HEK293 (cell line): ENCODE results near the gene USP46.
A peak's percentile ranks its signal among the peaks of the same experiment; 100 is the strongest.

Source experiments
- CTCF ChIA-PET: fragments of 350-600 bp; formaldehyde crosslinking; extraction: SDS; loops from one replicate; lab custom pipeline; 2021; ENCODE audit warnings: antibody characterized with exemption; lab: Yijun Ruan, JAX
- POLR2A ChIA-PET: fragments of 300-600 bp; formaldehyde crosslinking; extraction: SDS; loops from one replicate; lab custom pipeline; 2020; ENCODE audit warnings: antibody characterized with exemption, inconsistent platforms; lab: Yijun Ruan, JAX
- H3K27ac ChIP-seq: fragments of 200-500 bp; sonication (Bioruptor generic); 2 replicates; pipeline ENCODE4 v1.5.1; 2014; ENCODE audit warnings: low read depth, low read length, control low read depth, inconsistent platforms; ENCODE audit errors: extremely low read depth
- H3K36me3 ChIP-seq, 2 experiments: fragments of 200-500 bp in 1 of 2; sonication (Bioruptor generic) in 1 of 2; 1 replicate in 1 of 2; 2 replicates in 1 of 2; pipeline ENCODE4 v1.5.1; 2014 to 2017; ENCODE audit warnings: inconsistent platforms in 2 of 2, low read length in 2 of 2; ENCODE audit not compliant: control insufficient read depth in 2 of 2, insufficient read depth in 1 of 2
- H3K4me1 ChIP-seq: fragments of 200-500 bp; sonication (Bioruptor generic); 2 replicates; pipeline ENCODE4 v1.5.1; 2014; ENCODE audit warnings: mild to moderate bottlenecking, low read length, inconsistent platforms; ENCODE audit not compliant: control insufficient read depth, insufficient read depth
- H3K4me3 ChIP-seq: 2 replicates; pipeline ENCODE4 v1.5.1; 2011; ENCODE audit warnings: low read depth, mild to moderate bottlenecking, control low read depth, low read length, moderate library complexity
- H3K9me3 ChIP-seq: fragments of 200-500 bp; sonication (Bioruptor generic); 2 replicates; pipeline ENCODE4 v1.5.1; 2014; ENCODE audit warnings: low read depth, low read length, inconsistent platforms; ENCODE audit not compliant: control insufficient read depth, insufficient read depth
- AEBP2 ChIP-seq: fragments of 450-650 bp; formaldehyde crosslinking; IDR thresholded peaks from 2 replicates; pipeline ENCODE4 v1.5.1; 2016; ENCODE audit warnings: missing biosample characterization, missing genetic modification characterization, borderline replicate concordance
- BCL11A ChIP-seq: fragments of 450-650 bp; formaldehyde crosslinking; IDR thresholded peaks from 2 replicates; pipeline ENCODE4 v1.5.1; 2016; ENCODE audit warnings: low read depth, missing biosample characterization, missing genetic modification characterization
- PATZ1 ChIP-seq: fragments of 450-650 bp; formaldehyde crosslinking; IDR thresholded peaks from 2 replicates; pipeline ENCODE4 v1.5.1; 2016; ENCODE audit warnings: missing biosample characterization, missing genetic modification characterization
- PRDM10 ChIP-seq: fragments of 450-650 bp; formaldehyde crosslinking; IDR thresholded peaks from 2 replicates; pipeline ENCODE4 v1.5.1; 2016; ENCODE audit warnings: missing biosample characterization, missing genetic modification characterization
- SETDB1 ChIP-seq: IDR thresholded peaks from one replicate; pipeline ENCODE4 v1.6.1; 2017; ENCODE audit warnings: mild to moderate bottlenecking, low read length, moderate library complexity, mixed read lengths; ENCODE audit not compliant: insufficient read length
- SP2 ChIP-seq: fragments of 450-650 bp; formaldehyde crosslinking; IDR thresholded peaks from 2 replicates; pipeline ENCODE4 v1.5.1; 2016; ENCODE audit warnings: missing biosample characterization, missing genetic modification characterization
- SP7 ChIP-seq: fragments of 450-650 bp; formaldehyde crosslinking; IDR thresholded peaks from 2 replicates; pipeline ENCODE4 v1.5.1; 2016; ENCODE audit warnings: missing biosample characterization, missing genetic modification characterization
- ZBTB44 ChIP-seq: fragments of 450-650 bp; IDR thresholded peaks from 2 replicates; pipeline ENCODE4 v1.5.1; 2018; ENCODE audit warnings: missing biosample characterization, mild to moderate bottlenecking, missing genetic modification characterization
- ZBTB6 ChIP-seq: fragments of 450-650 bp; formaldehyde crosslinking; IDR thresholded peaks from 2 replicates; pipeline ENCODE4 v1.5.1; 2017; ENCODE audit warnings: missing biosample characterization, missing genetic modification characterization
- ZNF112 ChIP-seq: fragments of 450-650 bp; formaldehyde crosslinking; IDR thresholded peaks from 2 replicates; pipeline ENCODE4 v1.5.0; 2017; ENCODE audit warnings: missing biosample characterization, missing genetic modification characterization
- ZNF175 ChIP-seq: fragments of 450-650 bp; formaldehyde crosslinking; IDR thresholded peaks from 2 replicates; pipeline ENCODE4 v1.5.1; 2016; ENCODE audit warnings: missing biosample characterization, missing genetic modification characterization
- ZNF311 ChIP-seq: fragments of 450-650 bp; formaldehyde crosslinking; IDR thresholded peaks from 2 replicates; pipeline ENCODE4 v1.5.1; 2017; ENCODE audit warnings: missing biosample characterization, missing genetic modification characterization, borderline replicate concordance
- ZNF391 ChIP-seq: fragments of 450-650 bp; formaldehyde crosslinking; IDR thresholded peaks from 2 replicates; pipeline ENCODE4 v1.5.1; 2016; ENCODE audit warnings: low read depth, missing biosample characterization, missing genetic modification characterization, borderline replicate concordance
- ZNF776 ChIP-seq: fragments of 450-650 bp; formaldehyde crosslinking; IDR thresholded peaks from 2 replicates; pipeline ENCODE4 v1.5.0; 2017; ENCODE audit warnings: missing biosample characterization, missing genetic modification characterization, borderline replicate concordance
- ZNF843 ChIP-seq: fragments of 450-650 bp; formaldehyde crosslinking; IDR thresholded peaks from 2 replicates; pipeline ENCODE4 v1.5.1; 2016; ENCODE audit warnings: missing biosample characterization, missing genetic modification characterization
- TF ChIP-seq, protein P1 (sequence below): fragments of 450-650 bp; formaldehyde crosslinking; IDR thresholded peaks from 2 replicates; pipeline ENCODE4 v1.5.1; 2016; ENCODE audit warnings: missing biosample characterization, missing genetic modification characterization, low read depth

Gene USP46

DNA sequence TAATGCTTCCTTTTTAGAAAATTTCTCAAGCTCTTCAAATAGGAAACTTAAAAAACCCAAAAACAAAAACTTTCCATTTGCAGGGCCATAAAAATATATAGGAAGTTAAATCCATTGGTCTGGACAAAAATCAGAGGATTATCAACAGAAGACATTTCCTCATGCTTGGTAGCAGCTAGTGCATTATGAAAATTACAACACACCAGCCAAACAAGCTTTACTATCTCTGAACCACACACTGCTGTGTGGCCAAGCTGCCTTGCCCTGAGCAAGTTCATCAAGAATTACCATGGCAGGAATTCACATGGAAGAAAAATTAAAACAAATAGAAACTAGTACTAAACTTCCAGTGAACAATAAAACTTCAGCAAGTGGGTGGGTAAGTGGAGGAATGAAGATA is 3.6 kb downstream of the USP46 start:
- CTCF ChIA-PET: no interaction called here
- no peaks in the 10 kb centered on the region for H3K9me3 ChIP-seq
- POLR2A ChIA-PET: no interaction called here
- H3K4me1 ChIP-seq: peaks cover 13% of the 10 kb centered on the region
- H3K4me3 ChIP-seq: no peak overlapping the region
- no peak overlapping the region for H3K27ac ChIP-seq
- H3K36me3 ChIP-seq: peaks cover 0 to 3% of the 10 kb centered on the region in 2 experiments; a peak in 1 of 3 replicates
- TF ChIP-seq ZNF112 (tag by site-specific recombination) (no peak), ZNF776 (tag by site-specific recombination) (no peak), ZNF175 (tag by site-specific recombination) (no peak)
- TF ChIP-seq, all 188 proteins: peak for 0

GRCh38 chr4:52651996-52652672 is 7.0 kb downstream of the USP46 start:
- POLR2A ChIA-PET: no interaction called here
- no peak overlapping the region for H3K27ac ChIP-seq
- TF ChIP-seq SETDB1: peak; percentile 18
- no peak for TF ChIP-seq SP2 (tag by site-specific recombination)
- no peak for TF ChIP-seq ZBTB44 (tag by site-specific recombination)

DNA sequence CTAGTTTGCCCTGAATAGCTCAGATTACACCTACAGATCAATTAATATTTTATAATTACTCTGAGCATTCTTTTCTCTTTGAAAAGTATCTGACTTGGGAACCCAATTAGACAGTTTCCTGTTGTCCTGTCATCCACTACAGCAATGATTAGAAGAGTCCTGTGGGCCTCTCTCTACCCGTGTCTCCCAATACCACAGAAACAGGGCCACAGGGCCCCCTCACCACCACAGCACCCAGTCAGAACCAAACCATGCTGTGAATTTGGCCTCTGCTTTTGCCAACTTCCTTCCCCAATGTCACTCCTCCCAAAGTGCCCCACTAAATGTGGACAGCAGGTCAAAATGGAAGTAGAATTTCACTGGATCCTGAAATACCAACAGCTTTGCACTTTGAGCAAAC is 10.3 kb downstream of the USP46 start:
- Histone ChIP-seq H3K36me3 (no peaks in the 10 kb centered on the region), H3K4me1 (peaks cover 4% of the 10 kb centered on the region; the same call in 1 of the 2 replicates), H3K4me3 (no peak overlapping the region), H3K9me3 (no peaks in the 10 kb centered on the region), H3K27ac (no peak overlapping the region)
- POLR2A ChIA-PET: no interaction called here
- CTCF ChIA-PET: interaction anchor here (0.7 to 1.4 kb wide), 2 partner anchors 9 to 103 kb away, joined by 3 to 4 read pairs; no protein-coding TSS in a partner anchor
- TF ChIP-seq ZNF843 (tag by site-specific recombination) (no peak), ZNF311 (tag by site-specific recombination) (no peak), ZBTB6 (no peak), PATZ1 (tag by site-specific recombination) (no peak), ZNF391 (tag by site-specific recombination) (no peak), PRDM10 (tag by site-specific recombination) (no peak), AEBP2 (tag by site-specific recombination) (no peak), BCL11A (tag by site-specific recombination) (no peak), SP7 (tag by site-specific recombination) (no peak)
- TF ChIP-seq, protein P1, sequence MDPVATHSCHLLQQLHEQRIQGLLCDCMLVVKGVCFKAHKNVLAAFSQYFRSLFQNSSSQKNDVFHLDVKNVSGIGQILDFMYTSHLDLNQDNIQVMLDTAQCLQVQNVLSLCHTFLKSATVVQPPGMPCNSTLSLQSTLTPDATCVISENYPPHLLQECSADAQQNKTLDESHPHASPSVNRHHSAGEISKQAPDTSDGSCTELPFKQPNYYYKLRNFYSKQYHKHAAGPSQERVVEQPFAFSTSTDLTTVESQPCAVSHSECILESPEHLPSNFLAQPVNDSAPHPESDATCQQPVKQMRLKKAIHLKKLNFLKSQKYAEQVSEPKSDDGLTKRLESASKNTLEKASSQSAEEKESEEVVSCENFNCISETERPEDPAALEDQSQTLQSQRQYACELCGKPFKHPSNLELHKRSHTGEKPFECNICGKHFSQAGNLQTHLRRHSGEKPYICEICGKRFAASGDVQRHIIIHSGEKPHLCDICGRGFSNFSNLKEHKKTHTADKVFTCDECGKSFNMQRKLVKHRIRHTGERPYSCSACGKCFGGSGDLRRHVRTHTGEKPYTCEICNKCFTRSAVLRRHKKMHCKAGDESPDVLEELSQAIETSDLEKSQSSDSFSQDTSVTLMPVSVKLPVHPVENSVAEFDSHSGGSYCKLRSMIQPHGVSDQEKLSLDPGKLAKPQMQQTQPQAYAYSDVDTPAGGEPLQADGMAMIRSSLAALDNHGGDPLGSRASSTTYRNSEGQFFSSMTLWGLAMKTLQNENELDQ (tag by site-specific recombination): no peak

More at GRCh38 chr4:52651996-52652672, 7.0 kb downstream of the USP46 start:
- Histone ChIP-seq H3K9me3 (no peaks in the 10 kb centered on the region), H3K36me3 (peaks cover 0 to 3% of the 10 kb centered on the region in 2 experiments; a peak in 1 of 3 replicates), H3K4me3 (no peak overlapping the region), H3K4me1 (peaks cover 13% of the 10 kb centered on the region)
- CTCF ChIA-PET: no interaction called here
